H4 (cell line): Measurements from ENCODE around the gene PRAMEF1. TPM values are rescaled to one million over a fixed set of nuclear protein-coding genes. Genes with fewer than 3 reads are reported as not detected.
"Not testable (repeated sequence)": the region's sequence is repeated elsewhere in the genome, so short reads cannot be mapped to it uniquely, and the experiment has no call there.

Experiments
- DNase-seq: peaks from one replicate; pipeline ENCODE4 v3.0.0-alpha.2; 2015; ENCODE audit warnings: low spot score
- total RNA-seq: library from RNA; depleted of rRNA; stranded (reverse); fragments of >200 nt; shearing (Covaris generic); gene quantifications from 2 replicates; pipeline ENCODE4 v1.2.3, GENCODE V29; 2014; rRNA removed

The PRAMEF1 gene
- total RNA-seq, 1 experiment from 2014 or later, result not detected

GRCh38 chr1:12776801-12777557 is 14.2 kb upstream of the PRAMEF1 start:
- DNase-seq, result no peak

DNA sequence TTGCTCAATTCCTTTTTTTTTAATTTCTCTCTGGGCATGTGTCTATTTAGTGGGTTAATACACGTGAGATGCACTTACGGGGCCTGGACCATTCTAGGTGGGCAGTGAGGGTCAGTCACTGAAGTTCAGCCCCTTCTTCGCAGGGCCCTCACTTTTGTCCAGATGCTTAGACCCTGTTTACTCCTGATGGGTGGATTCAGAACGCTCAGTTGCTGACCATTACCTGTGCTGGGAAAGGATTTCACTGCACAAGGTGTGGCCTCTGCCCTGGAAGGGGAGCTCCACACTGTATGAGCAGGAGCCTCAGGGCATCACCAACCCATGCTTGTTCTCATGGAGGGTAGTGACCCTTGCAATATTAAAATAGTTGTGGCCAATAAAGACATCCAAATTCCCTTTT is 13.1 kb upstream of the PRAMEF1 start:
- DNase-seq, result no peak

DNA sequence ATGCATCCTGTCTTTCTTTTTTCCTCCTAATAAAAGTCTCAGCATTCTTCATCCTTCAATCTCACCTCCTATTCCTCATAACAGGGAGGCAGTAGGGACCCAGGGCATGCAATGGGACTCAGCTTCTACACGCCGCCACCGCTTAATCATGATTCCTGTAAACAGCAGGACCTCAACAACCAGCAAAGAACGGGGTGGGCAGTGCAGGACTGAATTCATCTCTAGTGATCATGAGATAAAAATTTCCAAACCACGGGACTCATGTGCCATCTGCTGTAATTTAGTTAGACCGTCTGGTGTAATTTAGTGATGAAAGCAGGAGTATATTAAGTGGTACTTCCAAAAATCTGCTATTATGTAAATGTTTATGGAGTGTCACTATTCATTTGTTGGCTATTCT is 12.3 kb upstream of the PRAMEF1 start:
- no peak for DNase-seq

DNA sequence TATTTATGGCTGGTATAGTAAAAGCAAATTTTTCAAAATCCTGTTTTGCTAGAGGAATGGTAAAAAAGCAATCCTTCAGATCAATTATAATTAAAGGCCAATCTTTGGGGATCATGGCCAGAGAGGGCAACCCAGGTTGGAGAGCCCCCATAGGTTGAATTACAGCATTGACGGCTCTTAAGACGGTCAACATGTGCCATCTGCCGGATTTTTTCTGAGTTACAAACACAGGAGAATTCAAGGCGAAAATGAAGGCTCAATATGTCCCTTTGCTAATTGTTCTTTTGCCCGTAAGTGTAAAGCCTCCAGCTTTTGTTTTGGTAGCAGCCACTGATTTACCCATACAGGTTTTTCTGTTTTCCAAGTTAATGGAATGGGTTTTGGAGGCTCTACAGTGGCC is 9.7 kb upstream of the PRAMEF1 start:
- DNase-seq, result not testable (repeated sequence)

DNA sequence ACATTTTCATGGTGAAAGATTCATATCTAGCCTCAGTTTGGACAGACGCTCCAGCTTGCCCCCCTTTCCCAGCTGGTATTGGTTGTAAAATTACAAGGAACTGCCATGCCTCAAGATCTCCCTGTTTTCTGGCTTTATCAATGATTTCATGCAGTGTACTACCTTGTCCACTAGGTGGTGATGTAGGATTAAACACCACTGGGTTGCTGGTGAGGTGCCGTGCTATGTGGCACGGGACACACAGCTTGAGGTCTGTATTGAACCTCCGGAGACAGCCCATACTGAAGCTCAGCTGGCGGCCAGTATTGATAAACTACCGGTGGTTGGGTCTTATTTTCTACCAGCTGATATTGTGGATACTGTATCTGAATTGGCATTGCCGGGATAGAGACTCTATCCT is 7.4 kb upstream of the PRAMEF1 start:
- DNase-seq, result not testable (repeated sequence)

GRCh38 chr1:12784729-12785128 is 6.5 kb upstream of the PRAMEF1 start:
- DNase-seq, result not testable (repeated sequence)

- peak; percentile 3 for DNase-seq
These were observed 7.7 kb downstream of the PRAMEF1 start for GRCh38 chr1:12798911-12799310.

- no peak for DNase-seq
These were observed 8.5 kb downstream of the PRAMEF1 start for GRCh38 chr1:12799730-12800129.

DNA sequence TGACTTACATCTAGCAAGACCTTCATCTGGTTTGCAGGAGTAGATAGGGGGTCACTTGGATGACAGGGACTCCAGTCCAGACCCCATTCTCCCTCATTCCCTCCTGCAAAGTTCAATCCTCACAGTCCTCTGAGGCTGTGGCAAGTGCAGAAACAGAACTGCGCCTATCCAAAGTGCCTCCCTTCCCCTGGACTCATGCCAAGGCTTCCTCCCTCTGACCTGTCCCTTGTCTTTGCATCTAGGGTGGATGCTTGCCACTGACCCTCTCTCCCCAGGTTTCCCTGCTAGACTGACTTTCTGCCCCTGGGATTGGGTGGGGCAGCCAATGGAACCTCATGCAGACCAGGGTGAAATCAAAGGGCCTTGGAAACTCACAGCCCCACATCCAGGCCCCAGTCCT is 18.7 kb downstream of the PRAMEF1 start:
- no peak for DNase-seq

DNA sequence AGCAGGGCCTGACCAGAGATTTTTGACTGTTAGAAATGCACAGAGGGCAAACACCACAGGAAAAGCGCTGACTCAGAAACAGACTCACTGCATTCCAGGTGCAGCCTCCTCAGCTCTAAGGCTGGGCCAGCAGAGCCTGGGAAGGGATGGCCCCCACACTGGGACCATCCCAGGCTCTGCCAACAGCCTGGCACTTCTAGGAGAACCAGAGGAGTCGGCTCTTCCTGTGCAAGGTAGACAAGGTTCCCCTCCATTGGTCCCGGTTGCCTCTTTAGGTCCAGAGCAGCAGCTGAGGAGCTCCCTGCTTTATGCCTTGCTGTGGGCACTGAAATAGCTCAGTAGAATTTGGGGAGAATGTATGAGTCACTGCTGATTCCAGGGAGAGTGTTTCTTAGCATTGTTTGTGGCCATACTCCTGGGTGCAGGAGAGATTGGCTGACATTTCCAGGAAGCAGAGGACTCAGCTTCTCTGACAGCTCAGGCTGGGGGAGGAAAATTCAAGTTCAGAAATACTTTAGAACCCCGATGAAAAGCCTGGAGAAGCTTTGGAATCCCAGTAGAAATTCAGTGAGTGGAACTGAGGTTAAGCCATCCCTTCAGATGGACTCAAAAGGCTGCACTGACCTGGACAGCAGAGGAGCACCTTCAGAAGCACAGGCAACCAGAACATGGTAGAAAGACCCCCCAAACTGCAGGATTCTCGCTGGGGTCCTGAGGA is 19.7 kb downstream of the PRAMEF1 start:
- DNase-seq, result peak; percentile 27

DNA sequence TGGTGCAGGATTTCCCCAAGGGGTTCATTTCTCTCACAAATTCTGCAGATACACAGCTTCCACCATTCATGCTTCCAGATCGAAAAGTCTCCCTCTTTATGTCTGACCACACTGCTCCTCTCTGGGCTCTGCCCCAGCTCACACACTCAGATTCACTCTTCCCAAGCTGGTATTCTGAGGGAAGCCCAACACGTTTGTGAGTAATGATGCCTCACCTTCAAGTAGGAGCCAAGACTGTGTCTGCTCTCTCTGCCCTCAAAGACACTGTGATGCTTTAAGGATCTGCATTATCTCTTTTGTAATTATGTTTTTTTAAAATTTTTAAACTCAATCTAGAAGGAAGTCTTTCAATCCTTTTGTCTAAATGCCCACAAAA is 20.2 kb downstream of the PRAMEF1 start:
- DNase-seq, result no peak

DNA sequence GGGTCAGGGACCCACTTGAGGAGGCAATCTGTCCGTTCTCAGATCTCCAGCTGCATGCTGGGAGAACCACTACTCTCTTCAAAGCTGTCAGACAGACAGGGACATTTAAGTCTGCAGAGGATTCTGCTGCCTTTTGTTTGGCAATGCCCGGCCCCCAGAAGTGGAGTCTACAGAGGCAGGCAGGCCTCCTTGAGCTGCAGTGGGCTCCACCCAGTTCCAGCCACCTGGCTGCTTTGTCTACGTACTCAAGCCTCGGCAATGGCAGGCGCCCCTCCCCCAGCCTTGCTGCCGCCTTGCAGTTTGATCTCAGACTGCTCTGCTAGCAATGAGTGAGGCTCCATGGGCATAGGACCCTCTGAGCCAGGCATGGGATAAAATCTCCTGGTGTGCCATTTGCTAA is 27.9 kb downstream of the PRAMEF1 start:
- not testable (repeated sequence) for DNase-seq

DNA sequence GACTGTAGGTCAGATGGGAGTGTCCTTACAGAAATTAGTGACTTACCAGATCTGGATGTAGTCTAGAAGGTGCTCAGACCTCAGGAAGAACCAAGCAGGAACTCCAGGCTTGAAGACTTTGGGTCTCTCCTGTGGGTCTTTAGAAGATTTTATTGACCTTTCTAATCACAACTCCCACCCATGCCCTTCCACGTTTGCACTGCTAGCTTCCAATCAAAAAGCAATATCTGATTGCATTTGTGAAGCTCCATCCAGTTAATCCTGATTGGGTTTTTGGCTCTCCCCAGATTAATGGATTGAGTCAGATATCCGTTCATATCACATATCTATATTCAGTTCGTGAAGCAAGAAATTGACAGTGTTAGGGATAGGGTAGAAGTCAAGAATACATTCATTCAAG is 40.1 kb downstream of the PRAMEF1 start, which contains the start of gene PRAMEF11:
PRAMEF11 (minus strand) TSS at position 101 of the 400 bp plus-strand sequence. CDS start 2,621 bp downstream, outside the sequence.
- DNase-seq, result not testable (repeated sequence)

DNA sequence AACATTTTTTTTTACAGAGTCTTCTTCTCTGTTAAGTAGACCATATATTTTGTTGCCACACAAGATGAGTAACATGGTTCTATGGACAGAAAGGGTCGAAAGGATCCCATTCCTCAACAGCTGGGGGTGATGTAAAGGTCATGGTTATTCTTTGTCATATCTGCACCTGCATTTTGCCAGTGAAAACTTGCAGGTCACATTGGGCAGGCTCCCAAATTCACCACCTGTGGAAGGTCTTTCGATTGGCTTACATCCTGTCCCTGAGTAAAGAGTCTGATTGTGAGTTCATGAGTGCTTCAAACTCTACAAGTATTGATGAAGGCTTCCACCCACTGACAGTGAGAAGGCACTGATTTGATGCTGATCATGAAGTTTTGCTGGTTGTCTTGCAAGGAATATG is 42.1 kb downstream of the PRAMEF1 start:
- DNase-seq, result not testable (repeated sequence)

Other genes with a start within 250 kb of the PRAMEF1 start
- gene DHRS3, start 173.2 kb upstream of the PRAMEF1 start, total RNA-seq, result 38.1 and 43.1 TPM in 2 replicates
- gene AADACL4, start 147.3 kb upstream of the PRAMEF1 start, total RNA-seq, result not detected in 2 replicates
- not detected in 2 replicates for gene AADACL3, start 75.3 kb upstream of the PRAMEF1 start, total RNA-seq
- gene CFAP107, start 45.2 kb upstream of the PRAMEF1 start, total RNA-seq, result not detected in 2 replicates
- not detected in 2 replicates for gene PRAMEF12, start 17.7 kb upstream of the PRAMEF1 start, total RNA-seq
- gene PRAMEF11, start 40.0 kb downstream of the PRAMEF1 start, total RNA-seq, result not detected in 2 replicates
- not detected in 2 replicates for gene HNRNPCL1, start 57.3 kb downstream of the PRAMEF1 start, total RNA-seq
- gene PRAMEF2, start 65.7 kb downstream of the PRAMEF1 start, total RNA-seq, result not detected in 2 replicates
- not detected in 2 replicates for gene PRAMEF4, start 94.8 kb downstream of the PRAMEF1 start, total RNA-seq
- not detected in 2 replicates for gene PRAMEF10, start 106.9 kb downstream of the PRAMEF1 start, total RNA-seq
- gene PRAMEF7, start 125.2 kb downstream of the PRAMEF1 start, total RNA-seq, result not detected in 2 replicates
- gene PRAMEF6, start 156.2 kb downstream of the PRAMEF1 start, total RNA-seq, result not detected in 2 replicates